Right forelimb (tissue), 1 donor: ENCODE data around the gene DAW1.

Experiments
- DNase-seq: peaks from one replicate; pipeline ENCODE4 v3.0.0-alpha.2; 2018

Gene DAW1

GRCh38 chr2:227862227-227862740 is 9.1 kb upstream of the DAW1 start:
- DNase-seq = no peak

GRCh38 chr2:227862741-227863588 is 8.5 kb upstream of the DAW1 start:
- DNase-seq = no peak

- DNase-seq = no peak
Observed at GRCh38 chr2:227864161-227864756, 7.2 kb upstream of the DAW1 start.

- DNase-seq = no peak
Observed at GRCh38 chr2:227865291-227865690, 6.1 kb upstream of the DAW1 start.

- DNase-seq = no peak
Observed at GRCh38 chr2:227867386-227867785, 4.0 kb upstream of the DAW1 start.

GRCh38 chr2:227870710-227871374 is 589 bp upstream of the DAW1 start:
- no peak for DNase-seq

- DNase-seq = no peak
Observed at GRCh38 chr2:227872676-227873075, 1.2 kb downstream of the DAW1 start.

- DNase-seq = no peak
Observed at GRCh38 chr2:227876300-227876801, 4.9 kb downstream of the DAW1 start.

- no peak for DNase-seq
Observed at GRCh38 chr2:227877421-227878310, 6.2 kb downstream of the DAW1 start.

GRCh38 chr2:227880460-227880859 is 9.0 kb downstream of the DAW1 start:
- no peak for DNase-seq

GRCh38 chr2:227881866-227882517 is 10.6 kb downstream of the DAW1 start:
- DNase-seq = no peak

GRCh38 chr2:227884511-227884947 is 13.1 kb downstream of the DAW1 start:
- DNase-seq = no peak

GRCh38 chr2:227886149-227886548 is 14.7 kb downstream of the DAW1 start:
- no peak for DNase-seq

- no peak for DNase-seq
Observed at GRCh38 chr2:227888289-227888688, 16.9 kb downstream of the DAW1 start.

- DNase-seq = no peak
Observed at GRCh38 chr2:227889336-227889735, 17.9 kb downstream of the DAW1 start.

- no peak for DNase-seq
Observed at GRCh38 chr2:227890495-227891079, 19.2 kb downstream of the DAW1 start.

- DNase-seq = no peak
Observed at GRCh38 chr2:227891673-227892072, 20.2 kb downstream of the DAW1 start.

GRCh38 chr2:227903381-227903780 is 31.9 kb downstream of the DAW1 start:
- DNase-seq = no peak

GRCh38 chr2:227906991-227907390 is 35.6 kb downstream of the DAW1 start:
- no peak for DNase-seq

- no peak for DNase-seq
Observed at GRCh38 chr2:227908266-227909054, 37.0 kb downstream of the DAW1 start.

GRCh38 chr2:227914362-227914761 is 42.9 kb downstream of the DAW1 start:
- DNase-seq = no peak
